ENCODE results near the gene FNDC3B. TPM values are rescaled to one million over a fixed set of nuclear protein-coding genes. Genes with fewer than 3 reads are reported as not detected.
A peak's percentile ranks its signal among the peaks of the same experiment; 100 is the strongest.

The FNDC3B gene
- total RNA-seq, 1 donor from 2014 or later: 54.9 TPM

DNA sequence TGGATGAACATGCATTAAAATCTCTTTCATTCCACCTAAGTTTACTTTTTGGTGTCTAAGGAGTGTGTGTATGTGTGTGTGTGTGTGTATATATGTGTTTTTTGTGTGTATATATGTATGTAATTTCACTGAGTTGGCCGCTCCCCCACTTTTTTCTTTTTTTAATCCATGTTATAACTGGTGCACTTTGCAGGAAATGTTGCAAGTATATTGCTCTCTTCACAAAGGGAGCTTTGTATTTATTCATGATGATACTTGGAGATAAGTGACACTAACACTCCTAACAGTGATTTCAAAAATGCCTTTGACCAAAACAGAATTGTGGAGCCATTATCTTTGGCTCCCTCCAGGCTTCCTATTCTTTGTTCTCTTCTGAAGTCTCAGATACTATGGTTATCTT, 95.8 kb downstream of the FNDC3B start:
- peaks cover 11 to 38% of the 10 kb centered on the region in 2 donors for H3K4me1 ChIP-seq
- intact Hi-C loops (cut with DNase I): no loop called here
- peak overlapping the region; percentile 34 to 65 for H3K27ac ChIP-seq
- no peak for DNase-seq (ENCODE audit: low spot score in 2 of 2)
- TF ChIP-seq, protein P1, sequence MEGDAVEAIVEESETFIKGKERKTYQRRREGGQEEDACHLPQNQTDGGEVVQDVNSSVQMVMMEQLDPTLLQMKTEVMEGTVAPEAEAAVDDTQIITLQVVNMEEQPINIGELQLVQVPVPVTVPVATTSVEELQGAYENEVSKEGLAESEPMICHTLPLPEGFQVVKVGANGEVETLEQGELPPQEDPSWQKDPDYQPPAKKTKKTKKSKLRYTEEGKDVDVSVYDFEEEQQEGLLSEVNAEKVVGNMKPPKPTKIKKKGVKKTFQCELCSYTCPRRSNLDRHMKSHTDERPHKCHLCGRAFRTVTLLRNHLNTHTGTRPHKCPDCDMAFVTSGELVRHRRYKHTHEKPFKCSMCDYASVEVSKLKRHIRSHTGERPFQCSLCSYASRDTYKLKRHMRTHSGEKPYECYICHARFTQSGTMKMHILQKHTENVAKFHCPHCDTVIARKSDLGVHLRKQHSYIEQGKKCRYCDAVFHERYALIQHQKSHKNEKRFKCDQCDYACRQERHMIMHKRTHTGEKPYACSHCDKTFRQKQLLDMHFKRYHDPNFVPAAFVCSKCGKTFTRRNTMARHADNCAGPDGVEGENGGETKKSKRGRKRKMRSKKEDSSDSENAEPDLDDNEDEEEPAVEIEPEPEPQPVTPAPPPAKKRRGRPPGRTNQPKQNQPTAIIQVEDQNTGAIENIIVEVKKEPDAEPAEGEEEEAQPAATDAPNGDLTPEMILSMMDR (IDR thresholded peaks at IDR 0.05): no peak
- H3K36me3 ChIP-seq: peaks cover 0 to 4% of the 10 kb centered on the region in 2 donors
- H3K27me3 ChIP-seq: no peaks in the 10 kb centered on the region
- no peaks in the 10 kb centered on the region for H3K9me3 ChIP-seq
- no peak overlapping the region for H3K4me3 ChIP-seq

DNA sequence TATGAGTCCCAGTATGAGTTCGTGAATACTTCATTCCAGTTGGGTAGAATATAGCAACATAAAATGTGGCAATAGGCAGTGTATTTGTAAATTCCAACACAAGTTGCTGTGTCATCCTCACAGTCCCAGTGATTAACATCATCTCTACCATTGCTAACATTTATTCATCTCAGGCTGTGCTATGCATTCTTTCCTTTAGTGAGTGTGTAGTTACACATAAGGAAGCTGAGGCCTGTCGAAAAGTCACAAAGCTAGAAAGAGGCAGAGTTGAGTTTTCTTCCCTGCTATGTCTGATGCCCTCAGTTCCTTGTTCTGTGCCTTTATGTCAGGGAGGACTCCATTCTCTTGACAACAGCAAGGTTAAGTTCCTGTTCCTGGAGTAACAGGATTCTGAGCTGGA, 96.4 kb downstream of the FNDC3B start:
- TF ChIP-seq, protein P1 (IDR thresholded peaks at IDR 0.05): no peak
- Histone ChIP-seq H3K9me3 (no peaks in the 10 kb centered on the region), H3K4me1 (peaks cover 11 to 39% of the 10 kb centered on the region in 2 donors), H3K27me3 (no peaks in the 10 kb centered on the region), H3K4me3 (no peak overlapping the region), H3K27ac (peak overlapping the region; percentile 65 to 77), H3K36me3 (peaks cover 0 to 4% of the 10 kb centered on the region in 2 donors)
- no peak for DNase-seq (ENCODE audit: low spot score in 2 of 2)
- intact Hi-C loops (cut with DNase I): no loop called here

DNA sequence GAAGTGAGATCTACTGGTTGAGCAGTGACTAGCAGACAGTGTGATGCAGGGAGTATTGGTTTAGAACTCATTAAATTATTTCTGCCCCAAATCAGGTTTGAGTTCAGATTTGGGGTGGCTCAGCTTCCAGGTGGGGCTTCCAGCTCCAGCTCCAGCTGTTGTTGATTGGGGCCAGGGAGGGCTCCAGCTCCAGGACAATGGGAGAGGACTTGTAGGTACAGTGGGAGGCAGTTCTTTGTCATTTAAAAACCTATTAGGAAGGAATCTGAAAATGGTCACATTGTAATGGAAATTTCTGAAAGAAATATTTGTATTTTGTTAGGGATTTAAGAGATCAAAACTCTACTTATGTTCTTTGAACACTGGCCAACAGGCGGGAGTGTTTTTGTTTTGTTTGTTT, 97.0 kb downstream of the FNDC3B start:
- no peak for DNase-seq (ENCODE audit: low spot score in 2 of 2)
- H3K4me1 ChIP-seq: peaks cover 11 to 41% of the 10 kb centered on the region in 2 donors
- H3K4me3 ChIP-seq: no peak overlapping the region
- H3K36me3 ChIP-seq: peaks cover 0 to 4% of the 10 kb centered on the region in 2 donors
- H3K27ac ChIP-seq: peak overlapping the region; percentile 65 to 77
- intact Hi-C loops (cut with DNase I): no loop called here
- no peaks in the 10 kb centered on the region for H3K27me3 ChIP-seq
- H3K9me3 ChIP-seq: no peaks in the 10 kb centered on the region
- TF ChIP-seq, protein P1 (IDR thresholded peaks at IDR 0.05): no peak

- TF ChIP-seq, protein P1 (IDR thresholded peaks at IDR 0.05): no peak
- peaks cover 0 to 4% of the 10 kb centered on the region in 2 donors for H3K36me3 ChIP-seq
- no peaks in the 10 kb centered on the region for H3K9me3 ChIP-seq
- H3K27me3 ChIP-seq: no peaks in the 10 kb centered on the region
- H3K4me1 ChIP-seq: peaks cover 11 to 51% of the 10 kb centered on the region in 2 donors
- intact Hi-C loops (cut with DNase I): no loop called here
- no peak for DNase-seq (ENCODE audit: low spot score in 2 of 2)
- H3K4me3 ChIP-seq: no peak overlapping the region
- peak overlapping the region; percentile 65 to 77 for H3K27ac ChIP-seq
These were observed 98.2 kb downstream of the FNDC3B start for GRCh38 chr3:172137287-172138192.

GRCh38 chr3:172138193-172138537, 98.8 kb downstream of the FNDC3B start:
- TF ChIP-seq, protein P1 (IDR thresholded peaks at IDR 0.05): no peak
- intact Hi-C loops (cut with DNase I): no loop called here
- Histone ChIP-seq H3K36me3 (peaks cover 0 to 4% of the 10 kb centered on the region in 2 donors), H3K4me1 (peaks cover 11 to 51% of the 10 kb centered on the region in 2 donors), H3K27me3 (no peaks in the 10 kb centered on the region), H3K27ac (peak overlapping the region; percentile 65 to 77), H3K4me3 (no peak overlapping the region), H3K9me3 (no peaks in the 10 kb centered on the region)
- DNase-seq (ENCODE audit: low spot score in 2 of 2): no peak

Data from ascending aorta (tissue), 2 donors.